Mucosa of gallbladder (tissue), 1 donor: ENCODE measurements around the gene ZDHHC1. TPM values are rescaled to one million over a fixed set of nuclear protein-coding genes. Genes with fewer than 3 reads are reported as not detected.
"Not testable (repeated sequence)": the region's sequence is repeated elsewhere in the genome, so short reads cannot be mapped to it uniquely, and the experiment has no call there.

ENCODE experiments used
- DNase-seq: peaks from one replicate; pipeline ENCODE4 v3.0.0-alpha.2; 2020; ENCODE audit warnings: low spot score
- total RNA-seq: library from RNA; stranded (reverse); gene quantifications from one replicate; pipeline ENCODE4 v1.2.1, GENCODE V29; 2021
- donor health status: DM: no; HTN: no; CAD: no.

Gene ZDHHC1
- total RNA-seq, 1 donor from 2014 or later: 23.2 TPM

GRCh38 chr16:67361038-67361437 lies 55.2 kb downstream of the ZDHHC1 start:
- DNase-seq: no peak

GRCh38 chr16:67359540-67360269 lies 56.6 kb downstream of the ZDHHC1 start:
- DNase-seq: not testable (repeated sequence)

- DNase-seq: no peak
Observed at GRCh38 chr16:67357561-67357960, 58.7 kb downstream of the ZDHHC1 start.

- no peak for DNase-seq
Observed at GRCh38 chr16:67356396-67356795, 59.9 kb downstream of the ZDHHC1 start.

- DNase-seq: not testable (repeated sequence)
Observed at GRCh38 chr16:67352463-67352862, 63.8 kb downstream of the ZDHHC1 start.

GRCh38 chr16:67350324-67350723 lies 66.0 kb downstream of the ZDHHC1 start:
- DNase-seq: no peak

GRCh38 chr16:67349172-67349571 lies 67.1 kb downstream of the ZDHHC1 start:
- no peak for DNase-seq

GRCh38 chr16:67346341-67346740 lies 69.9 kb downstream of the ZDHHC1 start:
- DNase-seq: no peak

GRCh38 chr16:67345401-67345800 lies 70.9 kb downstream of the ZDHHC1 start:
- peak; percentile 36 for DNase-seq

Other genes with a start within 250 kb of the ZDHHC1 start
- 79.0 TPM for gene NOL3, start 245.9 kb downstream of the ZDHHC1 start, total RNA-seq
- gene MATCAP1, start 232.5 kb downstream of the ZDHHC1 start, total RNA-seq: 68.4 TPM
- 3.2 TPM for gene EXOC3L1, start 226.3 kb downstream of the ZDHHC1 start, total RNA-seq
- 54.9 TPM for gene E2F4, start 224.3 kb downstream of the ZDHHC1 start, total RNA-seq
- gene ELMO3, start 217.3 kb downstream of the ZDHHC1 start, total RNA-seq: 68.3 TPM
- 46.9 TPM for gene TMEM208, start 189.3 kb downstream of the ZDHHC1 start, total RNA-seq
- 46.4 TPM for gene FHOD1, start 169.0 kb downstream of the ZDHHC1 start, total RNA-seq
- gene SLC9A5, start 167.5 kb downstream of the ZDHHC1 start, total RNA-seq: 3.2 TPM
- 6.7 TPM for gene PLEKHG4, start 136.9 kb downstream of the ZDHHC1 start, total RNA-seq
- gene KCTD19, start 89.7 kb downstream of the ZDHHC1 start, total RNA-seq: 0.37 TPM
- gene LRRC36, start 89.7 kb downstream of the ZDHHC1 start, total RNA-seq: 2.1 TPM
- gene TPPP3, start 23.0 kb downstream of the ZDHHC1 start, total RNA-seq: 12.3 TPM
- 29.1 TPM for gene HSD11B2, start 14.6 kb upstream of the ZDHHC1 start, total RNA-seq
- 106 TPM for gene ATP6V0D1, start 64.7 kb upstream of the ZDHHC1 start, total RNA-seq
- gene AGRP, start 67.1 kb upstream of the ZDHHC1 start, total RNA-seq: not detected
- 70.6 TPM for gene RIPOR1, start 112.4 kb upstream of the ZDHHC1 start, total RNA-seq
- 39.8 TPM for gene CTCF, start 146.0 kb upstream of the ZDHHC1 start, total RNA-seq
- 4.3 TPM for gene CARMIL2, start 228.7 kb upstream of the ZDHHC1 start, total RNA-seq
- gene ACD, start 243.8 kb upstream of the ZDHHC1 start, total RNA-seq: 25.4 TPM
- gene PARD6A, start 244.5 kb upstream of the ZDHHC1 start, total RNA-seq: 10.4 TPM